ENCODE data around the gene C2orf74.

DNA sequence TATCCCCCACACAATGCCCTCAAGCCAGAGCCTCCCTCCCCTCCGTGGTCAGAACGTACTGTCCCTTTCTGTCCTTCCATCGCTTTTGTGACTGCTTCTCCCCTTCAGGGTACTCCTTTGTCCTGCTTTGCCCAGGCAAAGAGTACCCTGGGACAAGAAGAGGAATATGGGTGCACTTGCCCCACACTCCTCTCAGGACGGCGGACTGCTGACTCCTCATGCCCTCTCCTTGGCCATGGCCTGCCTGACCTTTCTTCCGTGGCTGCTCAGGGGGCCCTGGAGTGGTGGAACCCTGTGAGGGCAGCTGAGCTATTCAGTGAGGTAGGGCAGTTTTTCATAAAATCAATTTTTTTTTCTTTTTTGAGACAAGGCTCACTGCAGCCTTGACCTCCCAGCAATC, 18.7 kb downstream of the C2orf74 start:
- TF ChIP-seq TAF1 (IDR thresholded peaks at IDR 0.05; ENCODE audit: low read depth, low read length): no peak
- TF ChIP-seq POLR2A (IDR thresholded peaks at IDR 0.05; ENCODE audit: low read depth, low read length): no peak
- TF ChIP-seq POLR2AphosphoS5 (IDR thresholded peaks at IDR 0.05; ENCODE audit: low read depth, low read length): no peak
- no peak for TF ChIP-seq POU2F2 (IDR thresholded peaks at IDR 0.05; ENCODE audit: low read depth, low read length)
- no peak for TF ChIP-seq SPI1 (IDR thresholded peaks at IDR 0.05; ENCODE audit: low read depth, low read length)
